Measurements from ENCODE around the gene ADCYAP1R1.

ADCYAP1R1 gene

GRCh38 chr7:31069860-31070555 is 17.9 kb downstream of the ADCYAP1R1 start:
- DNase-seq = no peak

GRCh38 chr7:31070991-31071644 is 19.0 kb downstream of the ADCYAP1R1 start:
- DNase-seq = peak; percentile 34

- DNase-seq = no peak
These were observed 19.5 kb downstream of the ADCYAP1R1 start for GRCh38 chr7:31071645-31072029.

DNA sequence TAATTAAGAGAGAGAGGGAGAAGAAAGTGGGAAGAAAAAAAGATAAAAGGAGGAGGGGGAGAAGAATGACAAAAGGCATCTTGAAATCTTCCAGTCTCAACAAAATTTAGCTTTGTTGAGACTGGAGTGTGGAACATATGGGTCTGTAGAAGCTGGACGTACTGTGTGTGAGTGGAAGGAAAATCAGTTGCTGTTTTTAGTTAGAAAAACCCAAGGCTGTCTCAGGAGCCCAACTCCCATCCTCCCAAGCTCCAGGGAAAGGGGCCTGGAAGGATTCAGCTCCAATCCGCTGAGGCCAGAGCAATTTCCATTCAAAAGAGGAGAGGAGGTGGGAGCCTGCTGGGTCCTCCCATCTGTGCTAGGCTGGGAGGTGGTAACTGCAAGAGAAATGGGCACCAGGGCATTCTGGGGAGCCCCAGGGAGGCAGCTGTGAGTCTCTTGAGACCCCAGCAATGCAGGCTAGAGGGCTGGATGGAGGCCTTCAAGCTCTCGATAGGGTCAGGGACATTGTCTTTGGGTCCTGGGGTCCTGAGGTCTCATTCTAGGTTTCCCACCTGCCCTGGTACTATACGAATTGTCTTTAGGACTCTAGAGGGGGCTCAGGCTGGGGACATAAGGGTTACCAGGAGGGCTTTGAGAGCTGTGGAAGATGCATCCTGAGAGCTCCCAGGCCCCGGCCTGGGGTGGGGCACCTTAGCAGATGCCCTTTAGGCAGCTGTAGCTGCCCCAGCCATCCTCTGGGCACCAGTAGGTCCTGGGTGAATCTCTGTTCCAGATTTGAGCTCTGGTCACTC is 21.4 kb downstream of the ADCYAP1R1 start:
- DNase-seq = no peak

DNA sequence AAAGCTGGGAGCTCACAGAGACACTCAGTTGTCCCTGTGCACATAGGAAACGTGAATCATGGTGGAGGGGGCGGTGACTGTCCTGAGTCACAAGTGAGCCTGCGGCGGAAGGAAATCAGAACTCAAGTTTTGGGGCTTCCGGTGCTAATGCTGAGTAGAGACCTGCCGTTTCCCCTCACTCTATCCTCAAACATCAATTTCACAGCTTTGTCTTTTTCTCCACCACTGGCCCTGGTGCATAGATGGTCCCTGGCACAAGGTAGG is 21.9 kb downstream of the ADCYAP1R1 start:
- no peak for DNase-seq

DNA sequence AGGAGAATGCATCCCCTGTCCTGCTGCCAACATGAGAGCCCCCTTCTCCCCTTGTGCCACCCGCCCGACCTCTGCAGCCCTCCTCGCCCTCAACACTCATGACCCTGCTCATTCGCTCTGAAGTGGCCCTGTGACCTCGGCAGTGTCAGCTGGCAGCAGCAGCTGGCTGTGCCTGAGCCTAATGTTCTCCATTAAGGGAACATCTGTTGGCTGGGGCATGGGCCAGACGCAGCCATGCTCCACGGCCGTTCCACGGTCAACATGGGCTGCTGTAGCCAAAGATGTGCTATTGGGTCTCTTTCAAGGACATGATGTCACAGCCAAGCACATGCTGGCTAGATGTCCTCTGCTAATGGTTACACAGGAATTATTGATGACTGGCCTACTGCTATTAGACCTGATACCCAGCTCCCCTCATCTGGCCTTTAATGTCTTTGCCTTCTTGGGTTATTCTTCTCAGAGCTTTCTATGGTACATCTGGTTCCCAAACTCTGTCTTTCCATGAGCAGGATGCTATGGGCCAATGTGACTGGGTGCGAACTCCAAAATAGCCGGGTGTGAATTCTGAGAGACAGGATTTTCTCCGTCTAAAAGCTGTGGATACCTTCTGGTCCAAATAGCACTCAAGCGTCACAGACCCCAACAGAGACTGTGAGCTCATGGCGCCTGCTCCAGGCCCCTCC is 22.4 kb downstream of the ADCYAP1R1 start:
- no peak for DNase-seq

DNA sequence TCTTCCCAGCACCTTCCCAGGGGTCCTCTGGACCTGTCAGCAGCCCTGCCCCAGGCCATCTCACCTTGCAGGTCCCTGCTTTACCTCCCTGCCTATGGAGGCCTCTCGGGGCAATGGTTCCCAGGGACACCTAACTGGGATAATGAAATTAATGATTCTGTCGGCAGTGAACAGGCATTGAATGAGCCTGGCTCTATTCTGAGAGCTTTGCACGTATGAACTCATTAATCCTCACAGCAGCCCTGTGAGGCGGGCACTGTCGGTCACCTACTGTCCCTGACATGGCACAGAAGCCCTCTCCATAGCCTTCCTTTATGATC is 22.9 kb downstream of the ADCYAP1R1 start:
- DNase-seq = no peak

- no peak for DNase-seq
These were observed 23.9 kb downstream of the ADCYAP1R1 start for GRCh38 chr7:31076051-31076450.

GRCh38 chr7:31076641-31077310 is 24.7 kb downstream of the ADCYAP1R1 start:
- DNase-seq = no peak

DNA sequence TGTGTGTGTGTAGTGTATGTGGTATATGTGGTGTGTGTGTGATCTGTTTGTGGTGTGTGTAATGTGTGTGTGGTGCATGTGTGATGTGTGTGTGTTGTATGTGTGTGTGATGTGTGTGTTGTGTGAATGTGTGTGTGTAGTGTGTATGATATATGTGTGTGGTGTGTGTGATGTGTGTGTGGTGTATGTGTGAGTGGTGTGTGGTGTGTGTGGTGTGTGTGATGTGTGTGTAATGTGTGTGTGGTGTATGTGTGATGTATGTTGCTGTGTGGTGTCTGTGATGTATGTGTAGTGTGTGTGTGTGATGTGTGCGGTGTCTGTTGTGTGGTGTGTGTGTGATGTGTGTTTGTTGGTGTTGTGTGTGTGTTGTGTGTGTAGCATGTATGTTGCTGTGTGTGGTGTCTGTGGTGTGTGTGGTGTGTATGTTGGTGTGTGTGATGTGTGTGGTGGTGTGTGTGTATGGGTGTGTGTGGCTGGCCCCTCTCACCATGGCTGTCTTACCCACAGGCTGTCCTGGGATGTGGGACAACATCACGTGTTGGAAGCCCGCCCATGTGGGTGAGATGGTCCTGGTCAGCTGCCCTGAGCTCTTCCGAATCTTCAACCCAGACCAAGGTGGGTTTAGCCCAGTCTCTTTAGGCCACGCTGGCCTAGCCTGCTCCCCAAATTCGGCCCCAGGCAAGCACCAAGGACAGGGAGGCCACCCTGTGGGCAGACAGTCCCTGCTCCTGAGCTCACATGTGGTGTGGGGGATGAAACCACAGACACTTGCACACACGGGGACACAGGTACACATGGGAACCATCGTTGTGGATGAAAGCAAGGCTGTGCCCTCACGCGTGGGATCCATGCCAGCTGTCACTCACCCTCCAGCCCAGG is 25.6 kb downstream of the ADCYAP1R1 start:
- DNase-seq = no peak

GRCh38 chr7:31078363-31078990 is 26.4 kb downstream of the ADCYAP1R1 start:
- no peak for DNase-seq

GRCh38 chr7:31079126-31079823 is 27.2 kb downstream of the ADCYAP1R1 start:
- DNase-seq = no peak

DNA sequence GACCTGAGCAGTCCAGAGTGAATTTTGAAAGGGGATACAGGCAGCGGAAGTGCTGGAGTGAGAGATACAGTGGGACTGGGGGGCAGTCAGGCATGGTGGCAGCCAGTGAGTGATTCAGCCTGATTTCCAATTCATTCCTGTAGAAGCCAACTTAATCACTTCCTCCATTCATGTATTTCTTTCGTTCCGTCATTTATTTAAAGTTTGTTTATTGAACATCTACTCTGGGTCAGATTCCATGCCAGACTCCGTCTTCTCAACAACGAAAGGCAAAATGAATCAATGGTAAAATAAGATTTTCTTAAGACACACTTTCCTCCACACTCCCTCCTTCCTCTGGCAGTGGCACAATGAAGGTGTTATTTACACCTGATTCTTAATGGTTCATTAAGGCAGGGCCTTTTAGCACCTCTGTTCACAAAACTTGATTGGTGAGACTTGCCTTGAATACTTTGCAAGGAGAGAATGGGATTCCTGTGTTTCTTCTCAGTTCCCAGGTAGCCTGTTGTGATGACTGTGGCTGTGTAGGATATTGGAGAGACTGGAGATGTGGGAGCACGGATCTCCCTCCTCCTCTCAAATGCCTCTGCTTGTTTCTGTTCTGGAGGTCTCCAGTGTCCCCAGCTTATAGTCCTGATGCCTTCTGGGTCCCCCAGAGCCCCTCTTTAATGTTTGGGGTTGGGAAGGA is 27.9 kb downstream of the ADCYAP1R1 start:
- DNase-seq = no peak

GRCh38 chr7:31080763-31081162 is 28.7 kb downstream of the ADCYAP1R1 start:
- DNase-seq = no peak

- no peak for DNase-seq
These were observed 29.9 kb downstream of the ADCYAP1R1 start for GRCh38 chr7:31082017-31082416.

DNA sequence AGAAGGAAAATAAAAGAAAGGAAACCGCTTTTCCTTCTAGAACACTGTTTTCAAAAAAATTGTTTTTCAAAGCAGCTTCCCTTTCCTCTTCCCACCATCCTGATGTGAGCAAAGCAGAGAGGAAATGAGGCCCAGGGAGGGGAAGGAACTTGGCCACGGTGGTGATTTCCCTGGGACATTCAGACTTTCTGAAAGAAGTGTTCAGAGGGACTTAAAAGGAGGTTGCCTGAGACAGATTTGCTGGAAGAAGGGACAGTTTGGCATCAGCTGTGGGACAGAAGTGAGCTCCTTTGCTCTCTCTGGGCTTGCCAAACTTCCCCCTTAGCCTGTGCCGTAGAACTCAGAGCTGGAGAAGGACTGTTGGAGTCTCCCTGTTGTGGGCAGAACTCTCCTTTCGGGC is 30.3 kb downstream of the ADCYAP1R1 start:
- peak; percentile 18 for DNase-seq

GRCh38 chr7:31083210-31083786 is 31.2 kb downstream of the ADCYAP1R1 start:
- DNase-seq = no peak

- DNase-seq = no peak
These were observed 32.1 kb downstream of the ADCYAP1R1 start for GRCh38 chr7:31084226-31084625.

DNA sequence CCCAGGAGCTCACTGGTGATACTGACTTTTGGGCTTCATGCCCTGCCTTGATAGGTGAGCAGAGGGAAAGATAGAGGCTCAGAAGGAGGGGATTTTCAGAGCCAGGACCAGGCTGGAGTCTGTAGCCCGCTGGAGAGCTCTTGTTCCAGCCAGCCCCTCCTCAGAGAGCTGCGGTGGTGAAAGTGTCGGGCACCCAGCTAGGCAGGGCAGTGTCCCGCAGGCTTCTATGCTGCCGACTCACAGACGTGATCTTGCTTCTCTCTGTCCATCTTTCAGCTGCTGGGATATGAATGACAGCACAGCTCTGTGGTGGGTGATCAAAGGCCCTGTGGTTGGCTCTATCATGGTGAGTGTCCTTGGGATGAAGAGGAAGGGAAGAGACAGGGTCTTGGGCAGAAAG is 35.2 kb downstream of the ADCYAP1R1 start:
- DNase-seq = no peak

DNA sequence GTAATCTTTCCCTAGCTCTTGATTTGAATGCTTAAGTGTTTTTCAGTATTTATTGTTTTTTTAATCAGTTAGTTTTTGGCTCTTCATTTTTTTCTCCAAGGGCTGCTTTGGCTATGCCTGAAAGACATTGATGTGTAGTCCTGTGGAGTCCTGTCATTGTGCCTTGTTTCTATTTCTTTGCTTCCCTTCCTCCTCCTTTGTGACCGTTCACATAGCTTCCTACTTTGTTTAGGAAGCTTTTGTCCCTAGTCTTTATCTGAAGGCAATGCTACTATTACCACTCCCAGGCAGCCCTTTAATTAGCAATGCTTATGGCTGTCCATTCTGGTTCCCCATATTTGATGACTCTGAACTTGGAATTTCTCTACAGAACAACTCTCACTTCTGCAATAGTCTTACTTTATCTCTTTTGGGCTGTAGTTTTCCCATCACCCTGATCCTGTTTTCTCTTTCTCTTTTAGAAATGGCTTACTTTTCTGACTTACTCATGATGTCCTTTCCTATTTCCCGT is 39.9 kb downstream of the ADCYAP1R1 start:
- DNase-seq = no peak

All from midbrain (tissue), 1 donor.